ENCODE data around the gene DYNC1H1. TPM values are rescaled to one million over a fixed set of nuclear protein-coding genes. Genes with fewer than 3 reads are reported as not detected.

DYNC1H1 gene
- total and polyA plus RNA-seq, 2 of the 13 experiments (the other 11 are each of a cell fraction or from before 2014, with no cell fraction given), result 74.4 to 239 TPM

DNA sequence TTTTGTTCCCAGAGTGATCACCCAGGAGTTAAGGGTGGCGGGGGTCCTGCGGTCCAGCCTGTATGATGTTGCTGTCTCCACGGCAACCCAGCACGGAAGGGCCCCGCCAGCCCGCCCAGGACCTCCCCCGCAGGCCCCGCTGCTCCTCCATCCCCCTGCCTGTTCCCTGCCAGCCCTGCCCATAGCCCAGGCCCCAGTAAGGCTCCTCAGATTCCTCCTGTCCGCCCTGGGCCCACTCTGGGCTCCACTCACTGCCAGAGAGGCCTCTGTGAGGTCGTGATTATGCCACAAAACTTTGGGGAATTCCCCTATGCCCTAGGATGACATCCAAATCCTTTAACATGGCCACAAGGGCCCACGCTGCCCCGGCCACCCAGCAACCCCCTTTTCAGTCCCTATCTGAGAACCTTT, 101.7 kb downstream of the DYNC1H1 start:
- H3K27ac ChIP-seq (ENCODE audit: extremely low read length, insufficient read depth, low read length), result no peak overlapping the region
- FAIRE-seq (no peak), ATAC-seq (peak; percentile 12; the same call in 2 of the 3 replicates), DNase-seq (ENCODE audit: low spot score) (no peak)
- no peak for TF ChIP-seq TMF1 (CRISPR knock-in tag; IDR thresholded peaks at IDR 0.05; ENCODE audit: low read depth)
- TF ChIP-seq, protein P1, sequence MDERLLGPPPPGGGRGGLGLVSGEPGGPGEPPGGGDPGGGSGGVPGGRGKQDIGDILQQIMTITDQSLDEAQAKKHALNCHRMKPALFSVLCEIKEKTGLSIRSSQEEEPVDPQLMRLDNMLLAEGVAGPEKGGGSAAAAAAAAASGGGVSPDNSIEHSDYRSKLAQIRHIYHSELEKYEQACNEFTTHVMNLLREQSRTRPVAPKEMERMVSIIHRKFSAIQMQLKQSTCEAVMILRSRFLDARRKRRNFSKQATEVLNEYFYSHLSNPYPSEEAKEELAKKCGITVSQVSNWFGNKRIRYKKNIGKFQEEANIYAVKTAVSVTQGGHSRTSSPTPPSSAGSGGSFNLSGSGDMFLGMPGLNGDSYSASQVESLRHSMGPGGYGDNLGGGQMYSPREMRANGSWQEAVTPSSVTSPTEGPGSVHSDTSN (CRISPR knock-in tag; IDR thresholded peaks at IDR 0.05), result no peak
- no peak for TF ChIP-seq ESRRA (CRISPR knock-in tag; IDR thresholded peaks at IDR 0.05; ENCODE audit: low read depth)
- no peak for TF ChIP-seq MIER2 (CRISPR knock-in tag; IDR thresholded peaks at IDR 0.05)
- no peak for TF ChIP-seq ZNF234 (CRISPR knock-in tag; conservative IDR thresholded peaks at IDR 0.05)
- TF ChIP-seq, protein P2, sequence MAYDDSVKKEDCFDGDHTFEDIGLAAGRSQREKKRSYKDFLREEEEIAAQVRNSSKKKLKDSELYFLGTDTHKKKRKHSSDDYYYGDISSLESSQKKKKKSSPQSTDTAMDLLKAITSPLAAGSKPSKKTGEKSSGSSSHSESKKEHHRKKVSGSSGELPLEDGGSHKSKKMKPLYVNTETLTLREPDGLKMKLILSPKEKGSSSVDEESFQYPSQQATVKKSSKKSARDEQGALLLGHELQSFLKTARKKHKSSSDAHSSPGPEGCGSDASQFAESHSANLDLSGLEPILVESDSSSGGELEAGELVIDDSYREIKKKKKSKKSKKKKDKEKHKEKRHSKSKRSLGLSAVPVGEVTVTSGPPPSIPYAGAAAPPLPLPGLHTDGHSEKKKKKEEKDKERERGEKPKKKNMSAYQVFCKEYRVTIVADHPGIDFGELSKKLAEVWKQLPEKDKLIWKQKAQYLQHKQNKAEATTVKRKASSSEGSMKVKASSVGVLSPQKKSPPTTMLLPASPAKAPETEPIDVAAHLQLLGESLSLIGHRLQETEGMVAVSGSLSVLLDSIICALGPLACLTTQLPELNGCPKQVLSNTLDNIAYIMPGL (CRISPR knock-in tag; IDR thresholded peaks at IDR 0.05; ENCODE audit: borderline replicate concordance in 1 of 2, low read depth in 1 of 2), result no peak
- no peak for TF ChIP-seq NR2F2 (IDR thresholded peaks at IDR 0.05; ENCODE audit: borderline replicate concordance, low read depth)
- TF ChIP-seq ZNF879 (CRISPR knock-in tag; IDR thresholded peaks at IDR 0.05), result no peak
- no peak for TF ChIP-seq JDP2 (CRISPR knock-in tag; IDR thresholded peaks at IDR 0.05; ENCODE audit: borderline replicate concordance)
- TF ChIP-seq RORA (CRISPR knock-in tag; IDR thresholded peaks at IDR 0.05), result no peak
- no peak for TF ChIP-seq RBAK (CRISPR knock-in tag; IDR thresholded peaks at IDR 0.05)
- ChIA-PET POLR2A (no interaction called here), CTCF (ENCODE audit: low intra/inter-chr PET ratio, low total read pairs) (no interaction called here)
- H3K36me3 ChIP-seq (replicated peaks in 1 of 2; ENCODE audit: control insufficient read depth in 1 of 2, insufficient read depth in 2 of 2, low read length in 2 of 2), result no peaks in the 10 kb centered on the region
- H3K9ac ChIP-seq (ENCODE audit: insufficient read depth, low read depth, low read length), result no peak overlapping the region
- WGBS (ENCODE audit: low lambda C conversion rate), result 90% methylated on average over 4 of the region's 12 CpGs
- no peak overlapping the region for H2AFZ ChIP-seq (ENCODE audit: low read length)
- in situ Hi-C loops (cut with HindIII; ENCODE audit: extremely low pct_ligation_motif_present, low pct_unique_long_range_greater_than_20kb), result no loop called here
- no peaks in the 10 kb centered on the region for H3K79me2 ChIP-seq (ENCODE audit: insufficient read depth, low read length)
- intact Hi-C loops (cut with micrococcal nuclease; ENCODE audit: unreplicated experiment), result no loop called here
- no TSS peak for BruUV-seq (replicated peaks)
- H3K27me3 ChIP-seq (ENCODE audit: control insufficient read depth in 1 of 2, insufficient read depth in 2 of 2, low read length in 2 of 2), result peaks cover 2 to 3% of the 10 kb centered on the region in 2 experiments; a peak in 2 of 5 replicates
- no peaks in the 10 kb centered on the region for H4K20me1 ChIP-seq (ENCODE audit: insufficient read depth, low read length)
- peaks cover 16% of the 10 kb centered on the region for H3K4me1 ChIP-seq (ENCODE audit: insufficient read depth, low read length)
- H3K4me3 ChIP-seq (replicated peaks in 1 of 3; ENCODE audit: insufficient read depth in 1 of 3, low read depth in 2 of 3, low read length in 3 of 3), result no peak overlapping the region
- H3K4me2 ChIP-seq (ENCODE audit: low read depth, low read length), result no peak overlapping the region; the same call in 1 of the 2 replicates
- no peaks in the 10 kb centered on the region for H3K9me3 ChIP-seq (ENCODE audit: low read length)
